ACHN (cell line): ENCODE data around the gene ZBTB6.

Experiments used
- DNase-seq: peaks from one replicate; pipeline ENCODE4 v3.0.0-alpha.2; 2015
- in situ Hi-C: cut with HindIII; loops from 2 replicates; pipeline ENCODE4 v1.10.0; 2017; ENCODE audit warnings: low sequenced_read_pairs, low pct_ligation_motif_present, low pct_unique_long_range_greater_than_20kb

The ZBTB6 gene, protein sequence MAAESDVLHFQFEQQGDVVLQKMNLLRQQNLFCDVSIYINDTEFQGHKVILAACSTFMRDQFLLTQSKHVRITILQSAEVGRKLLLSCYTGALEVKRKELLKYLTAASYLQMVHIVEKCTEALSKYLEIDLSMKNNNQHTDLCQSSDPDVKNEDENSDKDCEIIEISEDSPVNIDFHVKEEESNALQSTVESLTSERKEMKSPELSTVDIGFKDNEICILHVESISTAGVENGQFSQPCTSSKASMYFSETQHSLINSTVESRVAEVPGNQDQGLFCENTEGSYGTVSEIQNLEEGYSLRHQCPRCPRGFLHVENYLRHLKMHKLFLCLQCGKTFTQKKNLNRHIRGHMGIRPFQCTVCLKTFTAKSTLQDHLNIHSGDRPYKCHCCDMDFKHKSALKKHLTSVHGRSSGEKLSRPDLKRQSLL

DNA sequence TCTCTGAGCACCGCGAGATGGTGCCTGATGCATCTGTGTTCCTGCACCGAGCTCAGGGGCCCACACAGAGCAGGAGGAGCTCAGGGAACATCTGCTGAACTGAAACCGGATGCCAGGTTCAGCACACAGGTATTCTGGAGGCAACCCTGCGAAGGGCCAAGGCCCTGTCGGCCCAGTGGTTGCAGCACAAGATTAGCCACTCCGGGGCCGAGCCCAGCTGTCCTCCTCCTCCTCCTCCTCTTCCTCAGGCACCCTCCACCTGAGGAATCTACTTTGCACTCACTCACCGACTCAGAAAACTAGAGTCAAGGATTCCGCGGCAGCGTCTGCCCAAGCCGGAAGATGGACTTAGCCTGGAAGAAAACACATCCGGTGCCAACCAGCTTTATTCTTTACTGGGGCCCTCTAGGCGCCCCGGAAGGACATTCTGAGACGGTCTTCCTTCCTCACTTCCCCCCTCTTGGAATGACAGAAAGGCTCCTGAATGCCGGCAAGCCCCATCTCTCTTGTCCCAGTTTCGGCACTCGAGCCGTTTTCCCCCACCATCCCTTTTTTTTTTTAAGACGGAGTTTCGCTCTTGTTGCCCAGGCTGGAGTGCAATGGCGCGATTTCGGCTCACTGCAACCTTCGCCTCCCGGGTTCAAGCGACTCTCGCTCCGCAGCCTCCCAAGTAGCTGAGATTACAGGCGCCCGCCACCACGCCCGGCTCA, at the start of gene ZBTB6:
Gene ZBTB6 (minus strand): TSS at position 360 of the 710 bp plus-strand sequence. CDS start 1,251 bp downstream, outside the sequence.
- DNase-seq: peak; percentile 86
- in situ Hi-C loops: no loop called here

DNA sequence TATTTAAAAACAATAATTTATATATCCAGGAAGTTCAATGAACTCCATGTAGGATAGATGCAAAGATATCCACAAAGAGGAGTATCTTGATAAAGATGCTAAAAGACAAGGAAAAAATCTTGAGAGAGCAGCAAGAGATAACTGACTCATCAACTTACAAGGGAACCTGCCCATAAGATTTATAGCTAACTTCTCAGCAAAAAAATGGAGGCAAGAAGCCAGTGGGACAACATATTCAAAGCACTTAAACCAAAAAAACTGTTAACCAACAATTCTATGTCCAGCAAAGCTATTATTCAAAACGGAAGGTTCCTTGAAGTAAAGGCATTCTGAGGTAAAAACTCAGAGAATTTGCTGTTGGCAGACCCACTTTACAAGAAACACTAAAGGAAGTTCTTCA, 48.0 kb upstream of the ZBTB6 start:
- in situ Hi-C loops: no loop called here
- DNase-seq: no peak

DNA sequence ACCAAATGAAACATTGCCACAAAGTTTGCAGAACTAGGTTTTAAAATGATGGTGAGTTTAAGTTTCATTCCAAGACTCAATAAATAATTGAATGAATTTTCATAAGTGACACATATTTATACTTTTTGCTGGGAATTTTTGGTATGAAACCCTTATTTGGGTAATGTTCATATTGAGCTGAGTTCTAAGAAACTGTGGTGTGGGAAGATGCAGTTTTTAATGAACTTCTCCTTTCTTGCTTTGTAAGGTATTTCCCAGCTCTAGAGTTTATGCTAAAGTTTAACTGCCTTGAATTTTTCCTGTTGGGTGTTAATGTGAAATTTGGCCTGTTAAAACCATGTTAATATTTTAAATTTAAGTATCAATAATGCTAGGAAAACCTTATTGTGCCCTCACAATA, 42.8 kb upstream of the ZBTB6 start:
- DNase-seq: no peak
- in situ Hi-C loops: no loop called here

DNA sequence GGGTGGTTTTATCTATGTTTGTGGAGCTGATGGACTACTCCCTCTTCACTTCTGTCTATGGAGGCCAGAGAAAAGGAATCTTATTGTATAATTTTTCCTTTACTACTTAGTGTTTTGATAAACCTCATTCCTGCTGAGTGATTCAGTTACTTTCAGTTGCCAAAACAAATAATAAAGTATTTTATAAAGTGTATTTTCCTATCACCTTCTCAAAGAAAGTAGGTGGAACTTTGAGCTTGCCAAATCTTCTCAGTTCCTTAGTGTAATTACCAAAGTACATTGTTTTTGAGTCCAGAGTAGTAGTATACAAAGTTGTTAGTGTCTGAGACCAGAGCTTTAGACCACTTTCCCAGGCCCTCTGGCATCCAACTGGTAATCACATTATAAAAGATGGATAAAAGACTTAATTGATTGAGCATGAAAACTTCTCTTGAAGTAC, 41.1 kb upstream of the ZBTB6 start:
- DNase-seq: peak; percentile 5
- in situ Hi-C loops: no loop called here

DNA sequence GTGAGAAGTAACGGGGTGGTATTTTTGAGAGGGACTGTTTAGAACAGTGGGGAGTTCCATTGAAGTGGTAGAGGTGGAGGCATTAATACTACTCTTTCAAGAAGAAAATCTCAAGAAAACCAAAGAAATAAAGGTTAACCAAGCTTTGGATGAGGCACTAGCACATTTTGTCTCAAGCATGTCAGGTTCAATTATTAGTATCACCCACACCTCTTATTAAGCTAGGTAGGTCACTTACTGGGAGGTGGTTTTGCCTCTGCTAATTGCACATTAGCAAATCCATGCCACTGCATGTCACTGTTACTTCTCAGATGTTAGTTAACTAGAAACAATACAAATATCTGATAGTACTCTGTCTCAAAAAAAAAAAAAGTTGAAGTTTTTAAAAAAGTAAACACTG, 37.9 kb upstream of the ZBTB6 start:
- in situ Hi-C loops: no loop called here
- DNase-seq: no peak

DNA sequence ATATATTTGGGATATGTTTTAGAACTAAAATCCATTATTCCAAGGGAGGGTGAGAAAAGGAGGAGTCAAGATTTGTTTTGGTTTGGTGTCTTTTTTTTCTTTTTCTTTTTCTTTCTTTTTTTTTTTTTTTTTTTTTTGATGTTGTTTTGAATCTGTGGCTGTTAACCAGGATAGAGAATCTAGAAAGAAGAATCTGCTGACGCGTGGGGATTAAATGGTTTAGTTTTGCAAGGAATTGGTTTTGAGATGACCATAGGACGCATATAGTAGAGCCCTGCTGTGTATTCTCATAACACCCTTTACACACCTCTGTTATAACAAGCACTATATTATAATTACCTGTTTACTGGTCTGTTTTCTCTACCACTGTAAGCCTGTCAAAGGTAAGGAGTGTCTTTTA, 37.1 kb upstream of the ZBTB6 start:
- DNase-seq: no peak
- in situ Hi-C loops: no loop called here

DNA sequence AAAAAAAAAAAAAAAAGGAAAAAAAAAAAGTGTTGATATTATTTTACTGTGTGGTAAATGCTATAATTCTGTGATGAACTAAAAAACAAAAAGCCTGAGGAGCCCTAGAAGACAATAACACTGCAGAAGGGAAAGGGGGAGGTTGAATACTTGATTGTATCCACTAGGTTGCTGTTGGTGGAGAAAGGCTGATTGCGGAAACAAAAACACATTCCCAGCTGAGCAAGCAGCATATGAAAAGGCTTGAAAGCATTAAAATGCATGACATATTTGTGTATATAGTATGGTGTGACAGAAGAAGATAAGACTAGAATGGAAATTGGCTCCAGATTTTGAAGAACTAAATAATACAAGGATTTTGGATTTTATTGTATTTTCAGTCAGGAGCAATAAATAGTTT, 36.6 kb upstream of the ZBTB6 start:
- in situ Hi-C loops: no loop called here
- DNase-seq: no peak

DNA sequence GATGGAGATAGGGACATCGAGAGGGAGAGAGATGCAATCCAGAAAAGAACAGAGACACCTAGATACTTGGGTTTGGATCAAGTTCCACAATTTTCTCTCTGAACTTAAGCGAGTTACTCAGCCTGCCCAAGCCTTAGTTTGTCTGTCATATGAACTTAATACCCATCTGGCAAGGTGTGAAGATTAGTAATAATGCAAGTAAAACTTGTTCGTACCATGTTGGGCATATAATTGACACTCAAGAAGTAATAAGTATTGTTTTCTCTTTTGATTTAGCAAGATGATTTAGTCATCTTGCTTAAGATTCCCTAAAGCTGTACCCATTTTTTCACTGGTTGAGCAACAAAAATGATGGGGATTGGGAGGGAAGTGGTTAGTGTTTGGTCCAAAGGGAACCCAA, 35.2 kb upstream of the ZBTB6 start:
- DNase-seq: no peak
- in situ Hi-C loops: no loop called here

DNA sequence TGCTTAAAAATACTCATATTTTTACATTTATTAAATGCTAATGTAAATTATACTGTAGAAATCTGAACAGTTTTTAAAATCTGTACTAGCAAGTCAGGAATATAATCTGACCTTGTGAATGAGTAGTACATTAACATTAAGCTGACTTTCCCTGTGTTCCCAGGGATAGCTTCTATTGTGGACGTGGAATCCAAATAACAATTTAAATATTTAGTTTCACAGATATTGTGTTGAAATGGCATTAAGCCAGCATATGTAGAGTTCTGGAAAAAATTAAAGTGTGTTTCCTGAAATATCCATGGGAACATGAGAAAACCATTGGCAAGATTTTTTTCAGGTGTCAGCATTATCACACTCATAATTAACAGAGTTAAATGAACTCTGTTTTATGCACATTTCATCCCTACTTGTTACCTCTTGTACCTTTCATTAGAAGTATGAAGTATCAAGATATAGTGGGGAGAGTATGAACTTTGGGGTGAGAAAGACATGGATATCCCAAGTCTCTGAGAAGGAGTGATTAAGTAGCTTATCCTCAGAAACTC, 33.4 kb upstream of the ZBTB6 start:
- DNase-seq: no peak
- in situ Hi-C loops: no loop called here

DNA sequence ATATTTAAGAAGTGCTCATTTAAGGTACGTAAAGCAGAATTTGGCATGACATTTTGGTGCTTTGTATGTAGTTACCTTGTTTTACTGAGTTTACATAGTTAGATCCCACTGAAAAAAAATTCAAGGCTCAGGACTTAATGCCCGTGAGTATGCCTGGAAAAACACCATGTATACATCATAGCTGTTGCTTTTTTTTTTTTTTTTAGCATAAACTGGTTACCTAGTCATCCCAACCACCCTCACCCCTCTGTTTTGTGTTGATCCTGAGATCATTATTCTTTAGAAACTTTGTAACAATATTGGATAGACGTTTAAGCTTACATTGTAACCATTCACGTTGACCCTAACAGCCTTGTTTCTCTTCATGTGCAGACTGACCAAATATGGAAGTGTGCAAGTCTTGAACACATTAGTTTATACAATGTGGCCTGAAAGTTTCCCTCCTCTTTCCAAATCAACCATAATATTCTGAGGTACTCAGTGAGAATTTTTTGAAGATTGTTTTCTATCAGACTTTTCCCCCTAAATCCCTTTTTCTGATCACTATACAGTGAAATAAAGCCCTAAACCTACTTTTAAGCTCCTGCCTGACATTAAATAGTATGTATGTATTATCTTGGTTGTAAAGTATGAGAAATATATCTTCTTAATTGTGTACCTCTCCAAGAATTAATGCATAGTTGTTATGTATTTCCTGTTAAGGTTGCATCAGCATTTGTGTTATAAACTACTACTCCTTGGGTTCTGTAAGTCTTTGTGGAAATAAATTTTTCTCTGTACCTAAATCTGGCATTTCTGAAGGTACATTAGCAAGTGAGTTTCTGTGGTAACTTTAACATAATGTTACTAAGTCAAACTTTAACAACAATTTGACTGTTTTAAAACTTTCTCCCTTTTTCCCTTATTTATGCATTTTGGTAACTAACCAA, 32.1 kb upstream of the ZBTB6 start:
- no peak for DNase-seq
- in situ Hi-C loops: no loop called here

DNA sequence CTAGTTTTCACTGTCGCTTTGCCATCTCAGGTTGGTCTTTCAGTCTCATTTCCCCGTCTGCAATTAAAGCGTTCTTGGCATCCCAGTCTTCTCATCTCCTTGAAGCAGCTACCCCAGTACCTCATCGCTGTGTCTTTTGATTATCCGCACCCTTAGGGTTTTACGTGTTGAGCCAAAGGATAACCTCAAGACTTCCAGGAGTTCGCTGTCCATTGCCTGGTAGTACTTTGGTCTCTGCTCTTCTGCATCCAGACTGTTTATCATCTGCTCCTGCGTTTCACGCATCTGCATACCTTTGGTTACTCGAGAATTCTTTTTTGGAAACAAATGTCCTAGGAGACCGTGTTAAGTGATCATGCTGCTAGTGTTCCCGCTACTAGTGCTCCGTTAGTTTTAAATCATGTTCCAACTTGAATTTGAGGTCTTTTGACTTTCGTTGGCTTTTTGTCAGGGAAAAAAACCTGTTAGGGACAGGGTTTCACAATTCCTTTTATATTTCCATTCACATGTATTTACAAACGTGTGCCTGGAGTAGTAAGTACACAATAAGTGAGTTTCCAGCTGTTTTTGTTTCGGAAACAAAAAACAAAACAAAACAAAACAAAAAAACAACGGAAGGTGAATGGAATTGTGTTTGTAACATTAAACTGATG, 28.6 kb upstream of the ZBTB6 start:
- peak; percentile 45 for DNase-seq
- in situ Hi-C loops: no loop called here

DNA sequence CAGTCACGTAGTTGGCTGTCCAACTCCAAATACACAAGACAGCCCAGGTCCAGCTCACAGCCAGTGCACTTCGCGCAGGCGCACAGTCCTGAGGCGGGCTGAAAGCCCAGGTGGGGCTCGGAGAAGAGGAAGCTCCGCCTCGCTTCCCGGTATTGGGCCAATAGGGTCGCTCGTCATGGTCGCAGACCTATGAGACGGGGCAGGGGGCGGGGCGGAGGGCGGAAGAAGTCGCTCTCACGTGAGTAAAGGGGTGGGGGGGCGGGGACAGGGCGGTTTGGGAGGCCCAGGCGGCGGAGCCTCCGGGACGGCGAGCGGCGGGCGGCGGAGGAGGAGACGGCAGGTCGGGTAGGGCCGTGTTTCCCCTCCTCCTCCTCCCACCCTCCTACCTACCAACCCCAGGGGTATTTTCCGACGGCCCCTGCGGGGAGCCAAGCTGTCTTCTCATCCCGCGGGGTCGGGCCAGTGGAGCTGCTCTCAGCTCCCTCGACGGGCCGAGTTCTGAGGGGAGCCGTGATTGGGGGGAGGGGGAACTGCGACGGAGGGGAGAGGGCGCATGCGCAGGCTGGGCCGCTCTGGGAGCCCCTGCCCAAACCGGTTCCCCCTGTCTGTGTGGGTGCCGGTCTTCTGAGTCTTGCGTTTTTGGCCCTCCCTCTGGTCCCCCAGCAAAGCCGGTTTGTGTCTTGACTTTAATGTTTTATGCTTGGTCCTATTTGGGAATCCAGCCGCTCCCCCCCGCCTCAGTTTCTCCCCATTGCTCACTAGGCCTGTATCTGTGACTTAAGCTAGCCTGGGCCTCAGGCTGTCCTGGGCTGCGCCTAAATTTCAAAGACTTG, 27.8 kb upstream of the ZBTB6 start, which contains the start of gene RABGAP1:
Gene RABGAP1 (plus strand): TSS at position 272 of the 833 bp plus-strand sequence. CDS start 16,040 bp downstream, outside the sequence.
- peak; percentile 98 for DNase-seq
- in situ Hi-C loops: no loop called here

DNA sequence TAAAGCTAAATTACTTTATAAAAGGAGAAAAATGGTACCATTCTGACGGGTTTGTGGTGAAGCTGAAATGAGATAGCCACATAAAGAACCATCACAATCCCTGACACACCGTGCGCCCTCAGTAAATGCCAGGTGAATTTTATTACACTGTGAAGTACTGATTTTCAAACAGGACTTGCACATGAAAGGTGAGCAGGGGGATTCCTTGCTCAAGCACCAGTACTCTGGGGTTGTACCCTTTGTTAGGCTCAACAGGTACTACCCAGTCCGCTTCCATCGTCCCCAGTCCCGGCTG, 27.3 kb upstream of the ZBTB6 start:
- in situ Hi-C loops: no loop called here

DNA sequence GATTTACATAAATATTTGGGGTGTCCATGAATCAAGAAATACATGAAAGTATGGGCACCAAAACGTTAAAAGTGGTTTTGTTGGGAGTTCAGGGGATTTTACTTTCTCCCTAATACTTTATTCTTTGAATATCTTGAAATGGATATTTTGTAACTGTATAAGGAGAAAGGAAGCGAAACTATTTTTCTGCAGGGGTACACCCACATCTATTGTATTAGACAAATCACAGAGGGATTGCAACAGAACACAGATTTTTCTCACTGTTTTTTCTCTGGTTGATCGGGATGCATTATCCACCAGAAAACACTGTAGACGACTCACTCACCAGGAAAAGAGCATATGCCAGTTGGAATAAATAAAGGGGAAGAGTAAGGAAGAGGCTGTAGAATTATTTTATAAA, 26.5 kb upstream of the ZBTB6 start:
- no peak for DNase-seq

More for the DNA sequence above, 27.3 kb upstream of the ZBTB6 start:
- no peak for DNase-seq

DNA sequence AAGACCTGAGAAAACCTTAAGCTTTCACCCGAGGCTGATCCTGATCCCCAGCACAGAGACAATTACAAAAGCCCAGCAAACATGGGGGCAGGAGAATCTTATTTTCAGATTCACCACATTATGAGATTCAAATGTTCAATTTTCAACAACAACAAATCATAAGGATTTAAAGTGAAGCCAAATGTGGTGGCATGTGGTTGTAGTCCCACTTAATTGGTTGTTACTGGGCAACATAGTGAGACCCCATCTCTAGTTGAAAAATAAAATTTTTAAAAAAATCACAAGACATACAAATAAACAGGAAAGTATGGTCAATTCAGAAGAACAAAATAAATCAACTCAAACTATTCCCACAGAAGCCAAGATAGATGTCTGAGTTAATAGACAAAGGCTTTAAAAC, 23.8 kb upstream of the ZBTB6 start:
- DNase-seq: no peak
- in situ Hi-C loops: no loop called here

More for the DNA sequence above, 26.5 kb upstream of the ZBTB6 start:
- in situ Hi-C loops: no loop called here

DNA sequence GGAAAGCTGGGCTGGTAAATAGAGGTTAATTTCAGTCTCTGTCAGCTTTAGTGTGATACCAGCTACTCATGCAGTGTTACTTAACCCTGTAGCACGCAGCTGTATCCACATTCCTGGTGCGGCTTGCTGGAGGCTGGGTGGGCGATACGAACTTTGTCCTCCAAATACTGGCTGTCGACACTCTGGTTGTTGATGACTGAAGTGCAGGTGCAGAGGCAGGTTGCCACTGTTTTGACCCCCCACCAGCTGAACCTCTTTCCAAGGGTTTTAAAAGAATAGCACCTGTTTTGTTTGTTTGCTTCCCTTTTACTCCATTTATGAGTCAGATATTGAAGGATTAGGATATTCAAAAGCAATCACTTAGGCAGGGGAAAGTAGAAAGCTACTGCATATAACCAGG, 23.3 kb upstream of the ZBTB6 start:
- in situ Hi-C loops: no loop called here
- no peak for DNase-seq
